Thoracic aorta endothelial cell (primary cell): ENCODE measurements around the gene HIP1R. TPM values are rescaled to one million over a fixed set of nuclear protein-coding genes. Genes with fewer than 3 reads are reported as not detected.

ENCODE experiments used
- total RNA-seq: library from RNA; depleted of rRNA; stranded (reverse); fragments of >200 nt; gene quantifications from 2 replicates; pipeline ENCODE4 v1.2.3, GENCODE V29; 2012

The HIP1R gene
- total RNA-seq: 82.2 and 93.1 TPM in 2 replicates

GRCh38 chr12:122834921-122835749, at the start of gene HIP1R:
Gene HIP1R (plus strand): TSS chr12:122835457. CDS start chr12:122835551, 94 bp downstream.

GRCh38 chr12:122895704-122896636, 60.7 kb downstream of the HIP1R start, which contains the start of gene VPS37B:
Gene VPS37B (minus strand): TSS chr12:122896124. CDS start chr12:122896062, 62 bp downstream.

Other genes with a start within 250 kb of the HIP1R start
- gene HCAR2, start 132.1 kb upstream of the HIP1R start, total RNA-seq: not detected in 2 replicates
- gene HCAR3, start 118.6 kb upstream of the HIP1R start, total RNA-seq: not detected in 2 replicates
- gene HCAR1, start 104.6 kb upstream of the HIP1R start, total RNA-seq: not detected in 2 replicates
- gene DENR, start 82.6 kb upstream of the HIP1R start, total RNA-seq: 67.5 and 71.4 TPM in 2 replicates
- gene CCDC62, start 60.9 kb upstream of the HIP1R start, total RNA-seq: 0.72 and 0.80 TPM in 2 replicates
- gene VPS37B, start 60.7 kb downstream of the HIP1R start, total RNA-seq: 41.9 and 42.4 TPM in 2 replicates
- 12.8 and 13.4 TPM in 2 replicates for gene ABCB9, start 131.0 kb downstream of the HIP1R start, total RNA-seq
- 10.4 and 11.8 TPM in 2 replicates for gene OGFOD2, start 139.8 kb downstream of the HIP1R start, total RNA-seq
- gene ARL6IP4, start 145.2 kb downstream of the HIP1R start, total RNA-seq: 166 and 188 TPM in 2 replicates